B cell (primary cell): ENCODE results near the gene KRTAP10-8. TPM values are rescaled to one million over a fixed set of nuclear protein-coding genes. Genes with fewer than 3 reads are reported as not detected.

Source experiments
- ATAC-seq: fragments of 200-7000 bp; cut with Tn5 transposase; one replicate; pipeline ENCODE4 v1.10.0; 2021; ENCODE audit warnings: low read depth, mild to moderate bottlenecking, moderate number of reproducible peaks, moderate library complexity
- CTCF ChIA-PET: fragments of 350-600 bp; sonication (Branson Sonifier 250); formaldehyde crosslinking; loops from one replicate; lab custom pipeline; 2021; ENCODE audit warnings: antibody characterized with exemption, inconsistent platforms; lab: Charles Lee
- POLR2A ChIA-PET: fragments of 350-600 bp; sonication (Branson Sonifier 250); formaldehyde crosslinking; loops from one replicate; lab custom pipeline; 2021; ENCODE audit warnings: antibody characterized with exemption; lab: Charles Lee
- DNase-seq: peaks from one replicate; pipeline ENCODE4 v3.0.0; 2013
- H2AFZ ChIP-seq: 2 replicates; pipeline ENCODE4 v1.6.1; 2012; ENCODE audit warnings: mild to moderate bottlenecking, low read depth, low read length; ENCODE audit not compliant: insufficient read depth, poor library complexity, severe bottlenecking
- H3K27ac ChIP-seq, 2 donors: 1 replicate in 1 of 2; 2 replicates in 1 of 2; pipeline ENCODE4 v1.5.1; 2012 to 2013; ENCODE audit warnings: low read length in 2 of 2, mild to moderate bottlenecking in 2 of 2, moderate library complexity in 1 of 2
- H3K27me3 ChIP-seq, 4 experiments: fragments of 200-600 bp in 1 of 4; sonication (generic) in 1 of 4; replicated peaks in 1 of 4; 1 replicate in 2 of 4; 2 replicates in 2 of 4; pipeline versions ENCODE4 v1.6.1 to v1.7.0; 2013 to 2016; ENCODE audit warnings: low read length in 3 of 4, mild to moderate bottlenecking in 2 of 4, mixed read lengths in 1 of 4, moderate library complexity in 1 of 4; ENCODE audit not compliant: insufficient read depth in 4 of 4, control insufficient read depth in 3 of 4; ENCODE audit errors: control extremely low read depth in 1 of 4
- H3K36me3 ChIP-seq, 2 experiments: replicated peaks in 1 of 2; 1 replicate in 1 of 2; 2 replicates in 1 of 2; pipeline versions ENCODE4 v1.6.1 to v1.7.1; 2013; ENCODE audit warnings: low read length in 1 of 2; ENCODE audit not compliant: insufficient read depth in 2 of 2, control insufficient read depth in 1 of 2; ENCODE audit errors: control extremely low read depth in 1 of 2, extremely low read depth in 1 of 2
- H3K4me1 ChIP-seq, 2 donors: fragments of 200-600 bp in 1 of 2; sonication (generic) in 1 of 2; 1 replicate in 1 of 2; 2 replicates in 1 of 2; pipeline versions ENCODE4 v1.5.1 to v1.6.1; 2013 to 2017; ENCODE audit warnings: low read length in 2 of 2; ENCODE audit not compliant: control insufficient read depth in 2 of 2, insufficient read depth in 2 of 2
- H3K4me2 ChIP-seq: replicated peaks from 2 replicates; pipeline ENCODE3; 2012; ENCODE audit warnings: mild to moderate bottlenecking, low read depth, low read length; ENCODE audit not compliant: poor library complexity, severe bottlenecking
- H3K4me3 ChIP-seq, 5 experiments: fragments of 200-600 bp in 1 of 5; sonication (generic) in 1 of 5; 1 replicate in 3 of 5; 2 replicates in 2 of 5; pipeline versions ENCODE4 v1.5.1 to v1.7.0; 2011 to 2016; ENCODE audit warnings: low read length in 4 of 5, mild to moderate bottlenecking in 4 of 5, low read depth in 2 of 5, control low read depth in 1 of 5, moderate library complexity in 1 of 5; ENCODE audit not compliant: insufficient read depth in 1 of 5; ENCODE audit errors: control extremely low read depth in 1 of 5, extremely low read depth in 1 of 5
- H3K79me2 ChIP-seq: fragments of 200-600 bp; sonication (generic); one replicate; pipeline ENCODE4 v1.6.0; 2016; ENCODE audit warnings: low read length; ENCODE audit not compliant: control insufficient read depth, insufficient read depth
- H3K9ac ChIP-seq: fragments of 200-600 bp; sonication (generic); 2 replicates; pipeline ENCODE4 v1.6.1; 2017; ENCODE audit warnings: mild to moderate bottlenecking, low read length, moderate library complexity
- H3K9me3 ChIP-seq, 3 donors: one replicate each; pipeline versions ENCODE4 v1.6.1 to v1.7.1; 2013; ENCODE audit warnings: low read length in 2 of 3; ENCODE audit not compliant: control insufficient read depth in 2 of 3, insufficient read depth in 1 of 3; ENCODE audit errors: control extremely low read depth in 1 of 3
- H4K20me1 ChIP-seq: 2 replicates; pipeline ENCODE4 v1.6.0; 2012; ENCODE audit warnings: mild to moderate bottlenecking, low read length; ENCODE audit not compliant: insufficient read depth, control insufficient read depth, poor library complexity, severe bottlenecking
- H3K27ac Mint-ChIP-seq: one replicate; pipeline ENCODE4 v1.8.0; 2021; ENCODE audit warnings: mixed read lengths
- H3K27me3 Mint-ChIP-seq: one replicate; pipeline ENCODE4 v1.8.0; 2021; ENCODE audit warnings: mixed read lengths
- H3K4me1 Mint-ChIP-seq: one replicate; pipeline ENCODE4 v1.8.0; 2021; ENCODE audit warnings: mixed read lengths
- H3K4me3 Mint-ChIP-seq: one replicate; pipeline ENCODE4 v1.8.0; 2021; ENCODE audit warnings: mixed read lengths
- H3K9me3 Mint-ChIP-seq: one replicate; pipeline ENCODE4 v1.8.0; 2022; ENCODE audit warnings: mixed read lengths; ENCODE audit not compliant: insufficient read depth
- CTCF ChIP-seq: fragments of 200-600 bp; IDR thresholded peaks from one replicate; pipeline ENCODE4 v1.8.0; 2022; ENCODE audit warnings: antibody characterized with exemption, mild to moderate bottlenecking
- EZH2 ChIP-seq: IDR thresholded peaks from 2 replicates; pipeline ENCODE4 v1.6.1; 2012; ENCODE audit warnings: borderline replicate concordance, low read depth, mild to moderate bottlenecking, moderate library complexity, low read length; ENCODE audit not compliant: insufficient read depth, poor library complexity, severe bottlenecking
- WGBS: methylation state at CpG from one replicate; pipeline ENCODE4 v1.1.5; 2013; ENCODE audit warnings: missing lambda C conversion rate; ENCODE audit not compliant: insufficient coverage; 5-methylcytosine and 5-hydroxymethylcytosine counted together
- intact Hi-C: fragments of 100-400 bp; cut with micrococcal nuclease; formaldehyde crosslinking; loops from one replicate; pipeline ENCODE4 v1.10.0; 2022
- polyA plus RNA-seq: library from polyadenylated mRNA; depleted of rRNA; stranded (reverse); fragments of >200 nt; gene quantifications from 2 replicates; pipeline ENCODE4 v1.2.3, GENCODE V29; 2012
- total RNA-seq, 2 donors: library from RNA; stranded (reverse); fragments of 120-200 nt in 1 of 2; gene quantifications; 1 replicate in 1 of 2; 2 replicates in 1 of 2; pipeline versions ENCODE4 v1.2.3 to v1.2.4, GENCODE V29; 2013 to 2022

KRTAP10-8 gene
- total and polyA plus RNA-seq, 2 donors (not counting 1 experiment from before 2014, with no cell fraction given), result not detected

- ChIA-PET CTCF (no interaction called here), POLR2A (no interaction called here)
- DNase-seq (no peak), ATAC-seq (no peak)
- WGBS, result 86% methylated on average over 17 of the region's 17 CpGs
- Histone ChIP-seq H3K9me3 (peaks cover 0 to 36% (median 9%) of the 10 kb centered on the region in 3 donors), H3K4me2 (no peak overlapping the region), H3K79me2 (no peaks in the 10 kb centered on the region), H3K27ac (no peak overlapping the region), H3K27me3 (peaks cover 0 to 3% (median 1%) of the 10 kb centered on the region in 4 experiments), H2AFZ (no peak overlapping the region), H3K4me1 (peaks cover 11 to 13% of the 10 kb centered on the region in 2 donors), H4K20me1 (no peaks in the 10 kb centered on the region), H3K4me3 (no peak overlapping the region), H3K9ac (no peak overlapping the region), H3K36me3 (no peaks in the 10 kb centered on the region)
- TF ChIP-seq EZH2 (no peak), CTCF (no peak)
- intact Hi-C loops, result no loop called here
- peaks cover 18% of the 10 kb centered on the region for H3K9me3 Mint-ChIP-seq
- H3K27ac Mint-ChIP-seq, result no peak overlapping the region
- H3K4me3 Mint-ChIP-seq, result no peak overlapping the region
- H3K27me3 Mint-ChIP-seq, result peaks cover 4% of the 10 kb centered on the region
- peaks cover 14% of the 10 kb centered on the region for H3K4me1 Mint-ChIP-seq
These were observed 4.2 kb downstream of the KRTAP10-8 start for GRCh38 chr21:44615911-44616590.

- ATAC-seq (no peak), DNase-seq (no peak)
- H3K4me1 Mint-ChIP-seq, result peaks cover 14% of the 10 kb centered on the region
- Histone ChIP-seq H3K27ac (no peak overlapping the region), H3K27me3 (peaks cover 0 to 3% (median 1%) of the 10 kb centered on the region in 4 experiments), H3K4me3 (no peak overlapping the region), H4K20me1 (no peaks in the 10 kb centered on the region), H3K9me3 (peaks cover 0 to 34% (median 7%) of the 10 kb centered on the region in 3 donors), H3K36me3 (no peaks in the 10 kb centered on the region), H3K4me2 (no peak overlapping the region), H3K79me2 (no peaks in the 10 kb centered on the region), H2AFZ (no peak overlapping the region), H3K9ac (no peak overlapping the region), H3K4me1 (peaks cover 11 to 13% of the 10 kb centered on the region in 2 donors)
- peaks cover 14% of the 10 kb centered on the region for H3K9me3 Mint-ChIP-seq
- no peak overlapping the region for H3K4me3 Mint-ChIP-seq
- no peak for TF ChIP-seq EZH2
- 89% methylated on average over 16 of the region's 16 CpGs for WGBS
- intact Hi-C loops, result no loop called here
- peaks cover 4% of the 10 kb centered on the region for H3K27me3 Mint-ChIP-seq
- ChIA-PET POLR2A (no interaction called here), CTCF (no interaction called here)
- H3K27ac Mint-ChIP-seq, result no peak overlapping the region
These were observed 4.7 kb downstream of the KRTAP10-8 start for GRCh38 chr21:44616591-44616926.
